Measurements from ENCODE around the gene MFRP.

GRCh38 chr11:119336744-119337469, 9.6 kb downstream of the MFRP start:
- no peak for TF ChIP-seq IRF2 (CRISPR knock-in tag; IDR thresholded peaks at IDR 0.05; ENCODE audit: borderline replicate concordance, low read depth)
- TF ChIP-seq ZBTB21 (CRISPR knock-in tag; IDR thresholded peaks at IDR 0.05; ENCODE audit: borderline replicate concordance) = no peak
- no peak for TF ChIP-seq TCF7 (CRISPR knock-in tag; IDR thresholded peaks at IDR 0.05; ENCODE audit: low read depth)
- no peak for TF ChIP-seq CTCF (IDR thresholded peaks at IDR 0.05)
- no peak for TF ChIP-seq E2F4 (CRISPR knock-in tag; IDR thresholded peaks at IDR 0.05; ENCODE audit: borderline replicate concordance, low read depth)
- TF ChIP-seq ZMAT4 (CRISPR knock-in tag; IDR thresholded peaks at IDR 0.05) = no peak
